ENCODE results near the gene CSRP3.

GRCh38 chr11:19242179-19242932, 40.6 kb upstream of the CSRP3 start:
- TF ChIP-seq POLR2A (IDR thresholded peaks at IDR 0.05): no peak
- TF ChIP-seq CTCF (IDR thresholded peaks at IDR 0.05 in 4 of 5, conservative IDR thresholded peaks at IDR 0.05 in 1 of 5): no peak

All from gastrocnemius medialis (tissue), 4 donors.